Adrenal gland (tissue), 12 donors: ENCODE measurements around the gene KCNK16. TPM values are rescaled to one million over a fixed set of nuclear protein-coding genes. Genes with fewer than 3 reads are reported as not detected.
A peak's percentile ranks its signal among the peaks of the same experiment; 100 is the strongest.

Experiments used
- DNase-seq, 7 donors: peaks; one replicate each; pipeline ENCODE4 v3.0.0-alpha.2; 2019 to 2020
- H3K27ac ChIP-seq, 5 donors: fragments of 200-600 bp; sonication (generic) in 4 of 5; 1 replicate in 3 of 5; 2 replicates in 2 of 5; pipeline versions ENCODE4 v1.5.1 to v1.8.0; 2016 to 2020; ENCODE audit warnings: mild to moderate bottlenecking in 1 of 5
- H3K27me3 ChIP-seq: fragments of 200-600 bp; 2 replicates; pipeline ENCODE4 v1.8.0; 2021
- H3K36me3 ChIP-seq, 2 donors: fragments of 200-600 bp; replicated peaks in 1 of 2; 1 replicate in 1 of 2; 2 replicates in 1 of 2; pipeline versions ENCODE4 v1.5.1 to v1.8.0; 2018 to 2022
- H3K4me1 ChIP-seq, 2 donors: fragments of 200-600 bp; replicated peaks in 1 of 2; 1 replicate in 1 of 2; 2 replicates in 1 of 2; pipeline versions ENCODE4 v1.5.1 to v1.8.0; 2018 to 2021
- H3K4me3 ChIP-seq, 4 donors: fragments of 200-600 bp; sonication (generic) in 3 of 4; one replicate each; pipeline ENCODE4 v1.5.1; 2016 to 2018
- H3K9me3 ChIP-seq, 3 donors: fragments of 200-600 bp; sonication (generic) in 1 of 3; replicated peaks in 1 of 3; 1 replicate in 2 of 3; 2 replicates in 1 of 3; pipeline versions ENCODE4 v1.5.1 to v1.8.0; 2016 to 2021
- POLR2A ChIP-seq, 2 donors: fragments of 450-650 bp; IDR thresholded peaks; one replicate each; pipeline ENCODE4 v1.6.1; 2017; ENCODE audit warnings: antibody characterized with exemption in 2 of 2, mild to moderate bottlenecking in 2 of 2, moderate library complexity in 1 of 2
- WGBS, 4 donors: extraction: QIAGEN DNeasy Blood & Tissue Kit in 2 of 4; methylation state at CpG; one replicate each; pipeline versions ENCODE4 v1.1.5 to v1.1.7; 2013 to 2017; 5-methylcytosine and 5-hydroxymethylcytosine counted together
- intact Hi-C, 2 donors: fragments of 100-400 bp; cut with DNase I; formaldehyde crosslinking; loops; one replicate each; pipeline versions ENCODE4 v1.14.1 to v1.15.0; 2022 to 2023
- polyA plus RNA-seq, 3 donors: library from polyadenylated mRNA; stranded (reverse); fragments of 200-250 nt in 2 of 3; fragments of 350-450 nt in 1 of 3; fragmentation: Illumina TruSeq in 1 of 3; extraction: RNeasy Lipid Tissue Mini Kit (QIAGEN cat#74804) in 1 of 3; gene quantifications; one replicate each; pipeline ENCODE4 v1.2.3, GENCODE V29; 2013 to 2014
- total RNA-seq, 9 donors: library from RNA; depleted of rRNA in 4 of 9; stranded (reverse); fragments of >200 nt in 4 of 9; fragments of 120-200 nt in 1 of 9; fragmentation: NEBNext Ultra II Directional in 1 of 9; extraction: Animal tissue kit (Norgen Biotek cat#: 25700) in 1 of 9; gene quantifications; one replicate each; pipeline versions ENCODE4 v1.1.0 to v1.2.4, GENCODE V29; 2013 to 2023
- TF ChIP-seq, protein P1 (sequence below), 6 experiments: fragments of 450-650 bp in 4 of 6; fragments of 200-600 bp in 2 of 6; sonication (generic) in 1 of 6; IDR thresholded peaks; 1 replicate in 5 of 6; 2 replicates in 1 of 6; pipeline versions ENCODE4 v1.5.1 to v1.8.0; 2016 to 2021; ENCODE audit warnings: antibody characterized with exemption in 6 of 6, mild to moderate bottlenecking in 2 of 6, moderate library complexity in 1 of 6
- donor health status: healthy with polysubstance abuse.
- donor health status: Bipolar disorder and iron deficiency.
- donor health status: DM: yes; HTN: yes; CAD: no.
- donor health status: DM: no; HTN: no; CAD: no.
- donor health status: DM: no; HTN: no; CAD: no.
- donor health status: DM: yes; HTN: yes; CAD: no.

Gene KCNK16
- total and polyA plus RNA-seq, 12 donors, result not detected

- no peak for TF ChIP-seq POLR2A (IDR thresholded peaks at IDR 0.05)
- TF ChIP-seq, protein P1, sequence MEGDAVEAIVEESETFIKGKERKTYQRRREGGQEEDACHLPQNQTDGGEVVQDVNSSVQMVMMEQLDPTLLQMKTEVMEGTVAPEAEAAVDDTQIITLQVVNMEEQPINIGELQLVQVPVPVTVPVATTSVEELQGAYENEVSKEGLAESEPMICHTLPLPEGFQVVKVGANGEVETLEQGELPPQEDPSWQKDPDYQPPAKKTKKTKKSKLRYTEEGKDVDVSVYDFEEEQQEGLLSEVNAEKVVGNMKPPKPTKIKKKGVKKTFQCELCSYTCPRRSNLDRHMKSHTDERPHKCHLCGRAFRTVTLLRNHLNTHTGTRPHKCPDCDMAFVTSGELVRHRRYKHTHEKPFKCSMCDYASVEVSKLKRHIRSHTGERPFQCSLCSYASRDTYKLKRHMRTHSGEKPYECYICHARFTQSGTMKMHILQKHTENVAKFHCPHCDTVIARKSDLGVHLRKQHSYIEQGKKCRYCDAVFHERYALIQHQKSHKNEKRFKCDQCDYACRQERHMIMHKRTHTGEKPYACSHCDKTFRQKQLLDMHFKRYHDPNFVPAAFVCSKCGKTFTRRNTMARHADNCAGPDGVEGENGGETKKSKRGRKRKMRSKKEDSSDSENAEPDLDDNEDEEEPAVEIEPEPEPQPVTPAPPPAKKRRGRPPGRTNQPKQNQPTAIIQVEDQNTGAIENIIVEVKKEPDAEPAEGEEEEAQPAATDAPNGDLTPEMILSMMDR (IDR thresholded peaks at IDR 0.05), result peak; percentile 59 to 85 (median 75)
- Histone ChIP-seq H3K4me3 (no peak overlapping the region), H3K27me3 (no peaks in the 10 kb centered on the region), H3K4me1 (peaks cover 2 to 3% of the 10 kb centered on the region in 2 donors), H3K9me3 (no peaks in the 10 kb centered on the region), H3K36me3 (no peaks in the 10 kb centered on the region), H3K27ac (peak overlapping the region in 2 of 5 donors; percentile 19 to 64)
- 29 to 43% (median 32%) methylated on average over 15 to 21 of the region's 21 CpGs for WGBS, 4 donors
- intact Hi-C loops, result loop anchor here (5.0 to 10.0 kb wide), 2 partner anchors 523 to 530 kb away; no protein-coding TSS in a partner anchor
- peak; percentile 70 to 83 (median 78) for DNase-seq
These were observed 39.4 kb upstream of the KCNK16 start for GRCh38 chr6:39361657-39362486.

- TF ChIP-seq, protein P1 (IDR thresholded peaks at IDR 0.05), result no peak
- TF ChIP-seq POLR2A (IDR thresholded peaks at IDR 0.05), result no peak
- WGBS, 4 donors, result 87 to 94% (median 92%) methylated on average over 7 to 9 of the region's 9 CpGs
- no peaks in the 10 kb centered on the region for H3K9me3 ChIP-seq
- DNase-seq, result peak in 1 of 7 donors; percentile 28
- H3K27ac ChIP-seq, result no peak overlapping the region
- no peaks in the 10 kb centered on the region for H3K27me3 ChIP-seq
- H3K4me3 ChIP-seq, result no peak overlapping the region
- no peaks in the 10 kb centered on the region for H3K4me1 ChIP-seq
- H3K36me3 ChIP-seq, result no peaks in the 10 kb centered on the region
- intact Hi-C loops, result loop anchor here (5.0 to 10.0 kb wide), 2 partner anchors 524 to 532 kb away; no protein-coding TSS in a partner anchor
These were observed 37.9 kb upstream of the KCNK16 start for GRCh38 chr6:39360378-39360777.

DNA sequence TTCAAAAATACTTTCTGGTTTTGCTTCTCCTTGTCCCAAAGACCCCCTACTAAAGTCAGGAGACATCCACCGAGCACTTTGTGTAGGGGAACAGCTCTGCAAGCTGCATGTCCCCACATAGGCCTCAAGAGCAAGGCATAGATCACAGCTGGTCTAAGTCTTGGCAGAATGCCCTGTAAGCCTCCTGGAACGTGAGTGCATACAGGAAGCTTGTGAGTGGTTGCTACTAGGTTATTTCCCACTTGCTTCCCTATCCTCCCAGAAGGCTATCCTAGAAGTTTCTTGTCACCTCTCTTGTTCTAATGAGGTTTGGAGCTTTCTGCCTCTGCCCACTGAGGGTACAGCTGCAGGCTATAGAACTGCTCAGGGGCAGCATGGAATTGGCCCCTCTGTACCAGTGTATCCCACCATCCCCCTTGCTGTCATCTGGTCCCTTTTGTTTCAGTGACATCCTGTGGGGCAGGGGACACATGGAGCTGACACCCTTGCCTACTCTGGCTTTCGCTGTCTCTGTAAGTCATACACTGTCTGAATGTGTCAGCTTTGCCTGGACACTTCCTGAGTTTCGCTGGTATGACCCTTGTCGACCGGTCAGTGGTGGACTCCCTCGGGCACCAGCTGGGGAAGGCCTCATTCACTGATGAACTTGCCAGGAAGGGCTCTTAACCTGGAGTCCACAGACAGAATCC is 35.6 kb upstream of the KCNK16 start:
- H3K36me3 ChIP-seq, result no peaks in the 10 kb centered on the region
- H3K27me3 ChIP-seq, result no peaks in the 10 kb centered on the region
- no peak overlapping the region for H3K4me3 ChIP-seq
- H3K9me3 ChIP-seq, result no peaks in the 10 kb centered on the region
- no peaks in the 10 kb centered on the region for H3K4me1 ChIP-seq
- no peak for TF ChIP-seq POLR2A (IDR thresholded peaks at IDR 0.05)
- TF ChIP-seq, protein P1 (IDR thresholded peaks at IDR 0.05), result no peak
- no peak overlapping the region for H3K27ac ChIP-seq
- intact Hi-C loops, result no loop called here
- WGBS, 4 donors, result 65 to 74% (median 65%) methylated on average over 4 to 7 of the region's 7 CpGs
- peak in 6 of 7 donors; percentile 50 to 75 (median 68) for DNase-seq

- Histone ChIP-seq H3K27me3 (no peaks in the 10 kb centered on the region), H3K9me3 (no peaks in the 10 kb centered on the region), H3K4me1 (no peaks in the 10 kb centered on the region), H3K36me3 (no peaks in the 10 kb centered on the region), H3K27ac (no peak overlapping the region), H3K4me3 (no peak overlapping the region)
- peak in 5 of 7 donors; percentile 54 to 79 (median 74) for DNase-seq
- TF ChIP-seq POLR2A (IDR thresholded peaks at IDR 0.05), result no peak
- TF ChIP-seq, protein P1 (IDR thresholded peaks at IDR 0.05), result no peak
- WGBS, 4 donors, result 66 to 100% (median 71%) methylated on average over 3 to 7 of the region's 7 CpGs
- intact Hi-C loops, result no loop called here
These were observed 31.3 kb upstream of the KCNK16 start for GRCh38 chr6:39353698-39354315.
